HUES48 (cell line): ENCODE results near the gene CCNL2.
"Not testable (repeated sequence)": the region's sequence is repeated elsewhere in the genome, so short reads cannot be mapped to it uniquely, and the experiment has no call there.

Experiments
- H3K27ac ChIP-seq: one replicate; pipeline ENCODE4 v1.7.0; 2013; ENCODE audit warnings: low read depth, low read length, inconsistent platforms
- H3K27me3 ChIP-seq: 2 replicates; pipeline ENCODE4 v1.6.1; 2013; ENCODE audit warnings: mild to moderate bottlenecking, low read length; ENCODE audit not compliant: control insufficient read depth, insufficient read depth
- H3K36me3 ChIP-seq: 2 replicates; pipeline ENCODE4 v1.6.1; 2013; ENCODE audit warnings: low read length; ENCODE audit not compliant: control insufficient read depth, insufficient read depth
- H3K4me1 ChIP-seq: 2 replicates; pipeline ENCODE4 v1.6.1; 2013; ENCODE audit warnings: mild to moderate bottlenecking, low read length; ENCODE audit not compliant: control insufficient read depth, insufficient read depth
- H3K4me3 ChIP-seq: 2 replicates; pipeline ENCODE4 v1.5.1; 2013; ENCODE audit warnings: mild to moderate bottlenecking, low read depth, low read length
- H3K9ac ChIP-seq: 2 replicates; pipeline ENCODE4 v1.6.1; 2013; ENCODE audit warnings: mild to moderate bottlenecking, low read depth, low read length, moderate library complexity
- H3K9me3 ChIP-seq: 2 replicates; pipeline ENCODE4 v1.6.1; 2013; ENCODE audit warnings: low read length; ENCODE audit not compliant: control insufficient read depth, insufficient read depth

CCNL2 gene

GRCh38 chr1:1399187-1399871 lies at the start of gene CCNL2:
Gene CCNL2 (minus strand): TSS chr1:1399335. CDS start chr1:1399306, 29 bp downstream.
- H3K36me3 ChIP-seq = peaks cover 68% of the 10 kb centered on the region
- H3K27ac ChIP-seq = peak within 1 kb of the TSS; percentile 91
- peak within 1 kb of the TSS; percentile 96 for H3K9ac ChIP-seq
- no peaks in the 10 kb centered on the region for H3K27me3 ChIP-seq
- peak within 1 kb of the TSS; percentile 84 for H3K4me3 ChIP-seq
- peaks cover 7% of the 10 kb centered on the region for H3K4me1 ChIP-seq
- H3K9me3 ChIP-seq = no peaks in the 10 kb centered on the region

- not testable (repeated sequence) for H3K27ac ChIP-seq, H3K4me3 ChIP-seq, H3K9ac ChIP-seq, H3K9me3 ChIP-seq, H3K4me1 ChIP-seq, H3K27me3 ChIP-seq, H3K36me3 ChIP-seq
Measured at GRCh38 chr1:1446631-1447030, 47.5 kb upstream of the CCNL2 start.

GRCh38 chr1:1442069-1442770 lies 43.1 kb upstream of the CCNL2 start:
- no peak overlapping the region for H3K27ac ChIP-seq
- no peak overlapping the region for H3K9ac ChIP-seq
- no peak overlapping the region for H3K4me3 ChIP-seq
- H3K36me3 ChIP-seq = peaks cover 3% of the 10 kb centered on the region; the same call in 1 of the 2 replicates
- no peaks in the 10 kb centered on the region for H3K9me3 ChIP-seq
- no peaks in the 10 kb centered on the region for H3K4me1 ChIP-seq
- no peaks in the 10 kb centered on the region for H3K27me3 ChIP-seq

GRCh38 chr1:1441002-1441888 lies 42.1 kb upstream of the CCNL2 start:
- Histone ChIP-seq H3K4me3 (no peak overlapping the region), H3K27ac (no peak overlapping the region), H3K9ac (no peak overlapping the region), H3K4me1 (no peaks in the 10 kb centered on the region; the same call in 1 of the 2 replicates), H3K9me3 (no peaks in the 10 kb centered on the region), H3K36me3 (peaks cover 3% of the 10 kb centered on the region; the same call in 1 of the 2 replicates), H3K27me3 (peaks cover 5% of the 10 kb centered on the region)

- H3K27ac ChIP-seq = no peak overlapping the region
- H3K36me3 ChIP-seq = peaks cover 3% of the 10 kb centered on the region; the same call in 1 of the 2 replicates
- no peaks in the 10 kb centered on the region; the same call in 1 of the 2 replicates for H3K4me1 ChIP-seq
- peaks cover 8% of the 10 kb centered on the region for H3K27me3 ChIP-seq
- H3K4me3 ChIP-seq = no peak overlapping the region
- no peaks in the 10 kb centered on the region for H3K9me3 ChIP-seq
- no peak overlapping the region for H3K9ac ChIP-seq
Measured at GRCh38 chr1:1440262-1441001, 41.3 kb upstream of the CCNL2 start.

GRCh38 chr1:1439546-1440261 lies 40.6 kb upstream of the CCNL2 start:
- no peaks in the 10 kb centered on the region for H3K9me3 ChIP-seq
- no peak overlapping the region for H3K4me3 ChIP-seq
- H3K27ac ChIP-seq = no peak overlapping the region
- H3K27me3 ChIP-seq = peaks cover 11% of the 10 kb centered on the region
- H3K36me3 ChIP-seq = peaks cover 3% of the 10 kb centered on the region; the same call in 1 of the 2 replicates
- H3K9ac ChIP-seq = no peak overlapping the region
- peaks cover 7% of the 10 kb centered on the region for H3K4me1 ChIP-seq

GRCh38 chr1:1438531-1439381 lies 39.6 kb upstream of the CCNL2 start:
- no peaks in the 10 kb centered on the region for H3K9me3 ChIP-seq
- no peak overlapping the region for H3K4me3 ChIP-seq
- peaks cover 3% of the 10 kb centered on the region; the same call in 1 of the 2 replicates for H3K36me3 ChIP-seq
- H3K4me1 ChIP-seq = peaks cover 16% of the 10 kb centered on the region
- peaks cover 11% of the 10 kb centered on the region for H3K27me3 ChIP-seq
- H3K9ac ChIP-seq = no peak overlapping the region
- no peak overlapping the region for H3K27ac ChIP-seq

GRCh38 chr1:1437904-1438376 lies 38.8 kb upstream of the CCNL2 start:
- H3K4me1 ChIP-seq = peaks cover 24% of the 10 kb centered on the region
- H3K9ac ChIP-seq = no peak overlapping the region
- no peaks in the 10 kb centered on the region for H3K9me3 ChIP-seq
- H3K27ac ChIP-seq = no peak overlapping the region
- peaks cover 3% of the 10 kb centered on the region; the same call in 1 of the 2 replicates for H3K36me3 ChIP-seq
- H3K4me3 ChIP-seq = no peak overlapping the region
- peaks cover 11% of the 10 kb centered on the region for H3K27me3 ChIP-seq

GRCh38 chr1:1437033-1437903 lies 38.1 kb upstream of the CCNL2 start:
- H3K4me1 ChIP-seq = peaks cover 24% of the 10 kb centered on the region

More at GRCh38 chr1:1437033-1437903, 38.1 kb upstream of the CCNL2 start:
- Histone ChIP-seq H3K27ac (no peak overlapping the region), H3K9ac (no peak overlapping the region), H3K9me3 (no peaks in the 10 kb centered on the region), H3K4me3 (no peak overlapping the region), H3K36me3 (peaks cover 3% of the 10 kb centered on the region; the same call in 1 of the 2 replicates), H3K27me3 (peaks cover 11% of the 10 kb centered on the region)
